Cardiac atrium fibroblast (primary cell): Measurements from ENCODE around the gene DEPP1. TPM values are rescaled to one million over a fixed set of nuclear protein-coding genes. Genes with fewer than 3 reads are reported as not detected.

ENCODE experiments used
- total RNA-seq: library from RNA; depleted of rRNA; stranded (reverse); fragments of >200 nt; gene quantifications from 2 replicates; pipeline ENCODE4 v1.2.3, GENCODE V29; 2015

The DEPP1 gene, protein sequence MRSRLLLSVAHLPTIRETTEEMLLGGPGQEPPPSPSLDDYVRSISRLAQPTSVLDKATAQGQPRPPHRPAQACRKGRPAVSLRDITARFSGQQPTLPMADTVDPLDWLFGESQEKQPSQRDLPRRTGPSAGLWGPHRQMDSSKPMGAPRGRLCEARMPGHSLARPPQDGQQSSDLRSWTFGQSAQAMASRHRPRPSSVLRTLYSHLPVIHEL
- 57.2 and 84.2 TPM in 2 replicates for total RNA-seq

DNA sequence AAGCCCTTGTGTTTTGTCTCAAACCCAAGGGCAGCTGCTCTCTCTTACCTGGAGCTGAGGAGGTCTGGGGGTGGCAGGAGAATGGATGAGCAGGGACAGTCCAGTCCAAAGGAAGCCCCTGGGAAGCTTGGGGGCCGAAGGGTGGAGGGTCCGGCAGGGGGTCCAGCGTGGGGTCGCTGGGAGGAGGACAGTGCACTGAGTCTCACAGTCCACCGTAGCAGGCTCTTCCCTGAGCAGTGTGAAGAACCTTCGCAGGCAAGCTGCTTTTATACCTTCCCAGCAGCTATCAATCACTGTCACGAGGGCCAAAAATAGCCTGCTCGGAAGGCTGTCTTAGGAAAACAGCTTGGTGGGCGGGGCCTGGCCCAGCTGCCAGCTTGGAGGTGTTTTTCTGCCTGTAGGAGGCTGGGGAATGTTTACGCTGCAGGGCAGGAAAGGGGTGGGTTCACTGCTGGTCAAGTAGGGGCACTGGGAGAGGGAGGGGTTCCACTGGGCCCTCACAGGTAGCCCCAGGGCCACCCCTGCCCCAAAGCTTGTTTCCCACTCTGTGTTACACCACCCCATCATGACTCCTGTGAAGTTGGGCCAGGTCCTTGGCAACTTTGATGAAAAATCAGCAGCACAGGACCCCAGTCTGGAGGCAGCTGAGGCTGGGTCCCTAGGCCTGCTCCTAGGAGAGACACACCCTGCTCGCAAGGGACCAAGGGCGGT is at the start of gene DEPP1:
Gene DEPP1 (minus strand): TSS at position 240 of the 711 bp plus-strand sequence. CDS start 779 bp downstream, outside the sequence.

DNA sequence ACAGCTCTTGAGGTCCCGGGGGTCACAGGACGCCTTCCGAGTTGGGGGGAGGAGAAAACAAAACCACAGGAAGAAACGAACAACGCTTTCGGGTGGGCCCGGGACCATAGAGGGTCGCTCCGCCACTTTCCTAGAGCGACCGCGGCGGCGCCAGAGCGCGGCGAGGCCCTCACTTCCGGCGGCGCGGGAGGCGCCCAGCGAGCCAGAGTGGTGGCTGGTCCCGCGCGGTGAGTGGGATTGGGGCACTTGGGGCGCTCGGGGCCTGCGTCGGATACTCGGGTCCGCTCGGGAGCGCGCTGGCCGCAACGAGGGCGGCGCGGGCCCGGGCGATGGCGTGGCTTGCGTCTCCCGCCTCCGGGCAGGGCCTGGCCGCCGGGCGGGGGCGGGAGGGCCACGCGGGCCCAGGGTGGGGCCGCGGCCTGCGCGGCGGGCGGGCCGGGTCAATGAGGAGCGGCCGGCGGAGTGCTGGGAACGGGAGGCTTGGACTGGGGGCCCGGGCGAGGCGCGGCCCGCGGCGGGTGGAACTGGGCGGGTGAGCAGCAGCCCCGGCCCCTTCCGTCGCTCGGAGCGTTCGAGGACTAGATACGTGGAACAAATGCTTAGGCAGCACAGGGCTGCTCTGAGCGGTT is 22.3 kb upstream of the DEPP1 start, which contains the start of gene ZNF22:
Gene ZNF22 (plus strand): TSS at position 172 of the 629 bp plus-strand sequence. CDS start 2,446 bp downstream, outside the sequence.

DNA sequence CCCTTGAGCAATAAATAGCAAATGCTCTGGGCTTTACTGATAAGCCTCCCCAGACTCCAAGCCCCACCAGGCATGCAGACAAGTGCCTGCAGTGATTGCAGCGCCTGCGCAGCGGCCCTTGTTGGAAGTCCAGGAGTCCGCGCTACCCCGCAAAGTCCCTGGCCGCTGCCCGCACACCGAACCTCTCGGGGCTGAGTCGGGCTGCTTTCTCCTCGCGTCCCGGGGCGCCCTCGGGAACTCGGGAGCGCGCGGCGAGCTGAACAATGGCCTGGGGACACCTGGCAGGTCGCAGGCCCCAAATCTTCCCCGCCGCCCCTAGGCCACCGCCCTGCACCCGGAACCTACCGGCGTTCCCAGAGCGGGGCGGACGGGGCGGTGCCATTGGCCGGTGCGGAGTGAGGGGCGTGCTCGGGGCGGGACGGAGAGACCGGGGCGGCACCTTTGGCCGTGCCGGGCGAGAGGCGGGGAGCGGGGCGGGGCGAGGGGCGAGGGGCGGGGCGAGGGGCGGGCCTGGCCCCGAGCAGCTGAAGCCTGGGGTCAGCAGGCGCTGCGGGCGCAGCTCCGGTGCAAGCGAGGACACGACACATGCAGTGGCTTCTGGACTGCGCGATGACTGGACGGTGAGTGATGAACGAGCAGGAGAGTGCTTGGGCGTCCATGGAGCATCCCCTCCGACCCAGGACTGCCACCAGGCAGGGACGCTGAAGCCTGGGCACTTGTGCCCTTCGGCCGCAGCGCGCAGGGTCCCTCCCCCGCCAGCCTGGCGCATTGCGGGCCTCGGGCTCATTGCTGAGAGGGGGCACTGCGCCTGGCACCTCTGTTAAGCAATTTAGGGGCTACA is 19.1 kb downstream of the DEPP1 start, which contains the start of gene RASSF4:
Gene RASSF4 (plus strand): TSS at position 556 of the 841 bp plus-strand sequence. CDS start 10,401 bp downstream, outside the sequence.

Other genes with a start within 250 kb of the DEPP1 start
- gene TMEM72, start 67.5 kb downstream of the DEPP1 start, total RNA-seq, result not detected in 2 replicates
- 15.3 and 18.6 TPM in 2 replicates for gene RASSF4, start 19.0 kb downstream of the DEPP1 start, total RNA-seq
- 11.3 and 12.5 TPM in 2 replicates for gene ZNF22, start 22.1 kb upstream of the DEPP1 start, total RNA-seq